Measurements from ENCODE around the gene KIAA1614. TPM values are rescaled to one million over a fixed set of nuclear protein-coding genes. Genes with fewer than 3 reads are reported as not detected.

The KIAA1614 gene
- total RNA-seq, 3 donors from 2014 or later: 2.3 to 9.1 (median 4.3) TPM

Other genes with a start within 250 kb of the KIAA1614 start
- 10 to 100 TPM; 20.2 to 33.7 (median 25.6) TPM for gene STX6, start 110.0 kb downstream of the KIAA1614 start, total RNA-seq
- gene MR1, start 121.1 kb downstream of the KIAA1614 start, total RNA-seq: 10 to 100 TPM; 12.8 to 23.4 (median 15.2) TPM
- gene IER5, start 175.8 kb downstream of the KIAA1614 start, total RNA-seq: 10 to 100 TPM in 2 of 3 donors, 1 to 10 TPM in 1; 6.9 to 19.7 (median 18.1) TPM

All from breast epithelium (tissue), 3 donors.